Mononuclear cell (primary cell): ENCODE data around the gene CHST12. TPM values are rescaled to one million over a fixed set of nuclear protein-coding genes. Genes with fewer than 3 reads are reported as not detected.
"Not testable (repeated sequence)": the region's sequence is repeated elsewhere in the genome, so short reads cannot be mapped to it uniquely, and the experiment has no call there.

Source experiments
- H3K27me3 ChIP-seq: 2 replicates; pipeline ENCODE4 v1.6.0; 2011; ENCODE audit warnings: low read length, control low read depth; ENCODE audit not compliant: insufficient read depth
- H3K4me1 ChIP-seq: 2 replicates; pipeline ENCODE4 v1.5.1; 2011; ENCODE audit warnings: mild to moderate bottlenecking, low read length, control low read depth; ENCODE audit not compliant: insufficient read depth
- H3K4me3 ChIP-seq: 2 replicates; pipeline ENCODE4 v1.5.1; 2011; ENCODE audit warnings: mild to moderate bottlenecking, low read length, moderate library complexity
- H3K9me3 ChIP-seq: 2 replicates; pipeline ENCODE4 v1.5.1; 2011; ENCODE audit warnings: low read depth, mild to moderate bottlenecking, control low read depth, low read length
- total RNA-seq: library from RNA; depleted of rRNA; stranded (reverse); fragments of >200 nt; gene quantifications from one replicate; pipeline ENCODE4 v1.2.3, GENCODE V29; 2012

The CHST12 gene
- total RNA-seq, 1 donor: 3.0 TPM

- no peaks in the 10 kb centered on the region for H3K27me3 ChIP-seq
- H3K4me3 ChIP-seq: peak overlapping the region; percentile 70
- H3K4me1 ChIP-seq: peaks cover 78% of the 10 kb centered on the region
- H3K9me3 ChIP-seq: no peaks in the 10 kb centered on the region
Measured at GRCh38 chr7:2405201-2405600, 1.8 kb downstream of the CHST12 start.

GRCh38 chr7:2405601-2406345 lies 2.4 kb downstream of the CHST12 start:
- Histone ChIP-seq H3K4me1 (peaks cover 78% of the 10 kb centered on the region), H3K4me3 (peak overlapping the region; percentile 70), H3K27me3 (no peaks in the 10 kb centered on the region), H3K9me3 (no peaks in the 10 kb centered on the region)

- no peaks in the 10 kb centered on the region for H3K27me3 ChIP-seq
- no peak overlapping the region for H3K4me3 ChIP-seq
Measured at GRCh38 chr7:2409745-2410414, 6.5 kb downstream of the CHST12 start.

GRCh38 chr7:2411049-2411448 lies 7.6 kb downstream of the CHST12 start:
- peaks cover 88% of the 10 kb centered on the region for H3K4me1 ChIP-seq
- no peak overlapping the region for H3K4me3 ChIP-seq
- H3K27me3 ChIP-seq: no peaks in the 10 kb centered on the region
- H3K9me3 ChIP-seq: no peaks in the 10 kb centered on the region

More at GRCh38 chr7:2409745-2410414, 6.5 kb downstream of the CHST12 start:
- Histone ChIP-seq H3K4me1 (peaks cover 88% of the 10 kb centered on the region), H3K9me3 (no peaks in the 10 kb centered on the region)

- Histone ChIP-seq H3K4me3 (no peak overlapping the region), H3K27me3 (no peaks in the 10 kb centered on the region), H3K4me1 (peaks cover 90% of the 10 kb centered on the region)
Measured at GRCh38 chr7:2411815-2412586, 8.6 kb downstream of the CHST12 start.

GRCh38 chr7:2412587-2413201 lies 9.3 kb downstream of the CHST12 start:
- peaks cover 89% of the 10 kb centered on the region for H3K4me1 ChIP-seq
- H3K9me3 ChIP-seq: no peaks in the 10 kb centered on the region
- no peaks in the 10 kb centered on the region for H3K27me3 ChIP-seq
- no peak overlapping the region for H3K4me3 ChIP-seq

More at GRCh38 chr7:2411815-2412586, 8.6 kb downstream of the CHST12 start:
- H3K9me3 ChIP-seq: no peaks in the 10 kb centered on the region

- H3K4me1 ChIP-seq: peaks cover 78% of the 10 kb centered on the region
- H3K9me3 ChIP-seq: no peaks in the 10 kb centered on the region
- no peak overlapping the region for H3K4me3 ChIP-seq
- H3K27me3 ChIP-seq: no peaks in the 10 kb centered on the region
Measured at GRCh38 chr7:2416063-2416462, 12.7 kb downstream of the CHST12 start.

- Histone ChIP-seq H3K27me3 (no peaks in the 10 kb centered on the region), H3K4me3 (no peak overlapping the region), H3K9me3 (no peaks in the 10 kb centered on the region), H3K4me1 (peaks cover 78% of the 10 kb centered on the region)
Measured at GRCh38 chr7:2416650-2417049, 13.2 kb downstream of the CHST12 start.

GRCh38 chr7:2417178-2417577 lies 13.8 kb downstream of the CHST12 start:
- H3K9me3 ChIP-seq, H3K27me3 ChIP-seq, H3K4me3 ChIP-seq: not testable (repeated sequence)
- peaks cover 76% of the 10 kb centered on the region for H3K4me1 ChIP-seq

GRCh38 chr7:2417981-2418481 lies 14.6 kb downstream of the CHST12 start:
- H3K27me3 ChIP-seq: no peaks in the 10 kb centered on the region
- H3K9me3 ChIP-seq: no peaks in the 10 kb centered on the region
- peaks cover 69% of the 10 kb centered on the region for H3K4me1 ChIP-seq
- no peak overlapping the region for H3K4me3 ChIP-seq

- H3K4me3 ChIP-seq: no peak overlapping the region
- peaks cover 54% of the 10 kb centered on the region for H3K4me1 ChIP-seq
- H3K27me3 ChIP-seq: no peaks in the 10 kb centered on the region
- H3K9me3 ChIP-seq: no peaks in the 10 kb centered on the region
Measured at GRCh38 chr7:2420216-2420933, 17.0 kb downstream of the CHST12 start.

- Histone ChIP-seq H3K4me1 (peaks cover 39% of the 10 kb centered on the region), H3K27me3 (no peaks in the 10 kb centered on the region), H3K9me3 (no peaks in the 10 kb centered on the region), H3K4me3 (no peak overlapping the region)
Measured at GRCh38 chr7:2421943-2422310, 18.5 kb downstream of the CHST12 start.

GRCh38 chr7:2425749-2426148 lies 22.3 kb downstream of the CHST12 start:
- H3K4me3 ChIP-seq: no peak overlapping the region
- peaks cover 13% of the 10 kb centered on the region for H3K4me1 ChIP-seq
- no peaks in the 10 kb centered on the region for H3K9me3 ChIP-seq
- H3K27me3 ChIP-seq: no peaks in the 10 kb centered on the region

- Histone ChIP-seq H3K9me3 (peaks cover 4% of the 10 kb centered on the region), H3K4me1 (no peaks in the 10 kb centered on the region), H3K27me3 (no peaks in the 10 kb centered on the region), H3K4me3 (no peak overlapping the region)
Measured at GRCh38 chr7:2431260-2431867, 28.0 kb downstream of the CHST12 start.
